HepG2 (cell line): ENCODE results near the gene C6orf62. TPM values are rescaled to one million over a fixed set of nuclear protein-coding genes. Genes with fewer than 3 reads are reported as not detected.

ENCODE experiments used
- ATF2 ChIP-seq: sonication (generic); formaldehyde crosslinking; IDR thresholded peaks from 2 replicates; pipeline ENCODE4 v1.4.0; 2020; ENCODE audit warnings: missing genetic modification reagents
- DRAP1 ChIP-seq: IDR thresholded peaks from 2 replicates; pipeline ENCODE4 v1.6.1; 2016; ENCODE audit warnings: missing genetic modification reagents, missing compliant biosample characterization
- HNF4A ChIP-seq: sonication (generic); formaldehyde crosslinking; IDR thresholded peaks from 2 replicates; pipeline ENCODE4 v1.4.0; 2020; ENCODE audit warnings: missing genetic modification reagents
- MED1 ChIP-seq: sonication (generic); formaldehyde crosslinking; IDR thresholded peaks from 2 replicates; pipeline ENCODE4 v1.4.0; 2020; ENCODE audit warnings: missing genetic modification reagents
- NFIC ChIP-seq: IDR thresholded peaks from 2 replicates; pipeline ENCODE4 v1.6.1; 2012; ENCODE audit warnings: mild to moderate bottlenecking, low read length, inconsistent platforms
- NFYC ChIP-seq: IDR thresholded peaks from 2 replicates; pipeline ENCODE4 v1.6.1; 2016; ENCODE audit warnings: missing genetic modification reagents, missing compliant biosample characterization
- POLR2A ChIP-seq, 2 experiments: IDR thresholded peaks; 2 replicates each; pipeline ENCODE4 v1.6.1; 2011; ENCODE audit warnings: low read depth in 2 of 2, low read length in 2 of 2, mild to moderate bottlenecking in 1 of 2, moderate library complexity in 1 of 2; ENCODE audit not compliant: insufficient read depth in 1 of 2
- POLR2G ChIP-seq: fragments of 200-400 bp; formaldehyde crosslinking; IDR thresholded peaks from 2 replicates; pipeline ENCODE4 v1.6.1; 2018; ENCODE audit warnings: mild to moderate bottlenecking, low read depth, low read length, moderate library complexity
- SIN3A ChIP-seq: IDR thresholded peaks from 2 replicates; pipeline ENCODE4 v1.6.1; 2011; ENCODE audit warnings: low read depth, mild to moderate bottlenecking, control low read depth, low read length, borderline replicate concordance
- TAF1 ChIP-seq: sonication (generic); formaldehyde crosslinking; IDR thresholded peaks from 2 replicates; pipeline ENCODE4 v1.4.0; 2020; ENCODE audit warnings: missing genetic modification reagents
- TOPORS ChIP-seq: sonication (generic); formaldehyde crosslinking; IDR thresholded peaks from 2 replicates; pipeline ENCODE4 v1.8.0; 2023; ENCODE audit warnings: mild to moderate bottlenecking, missing genetic modification reagents
- ZBTB26 ChIP-seq: IDR thresholded peaks from 2 replicates; pipeline ENCODE4 v1.6.1; 2016; ENCODE audit warnings: missing compliant biosample characterization, missing genetic modification reagents, borderline replicate concordance
- ZBTB38 ChIP-seq: sonication (generic); formaldehyde crosslinking; IDR thresholded peaks from 2 replicates; pipeline ENCODE4 v1.5.1; 2020; ENCODE audit warnings: mild to moderate bottlenecking, missing genetic modification reagents
- ZBTB4 ChIP-seq: sonication (generic); formaldehyde crosslinking; IDR thresholded peaks from 2 replicates; pipeline ENCODE4 v1.4.0; 2020; ENCODE audit warnings: missing genetic modification reagents, mild to moderate bottlenecking, borderline replicate concordance
- ZC3H4 ChIP-seq: sonication (generic); formaldehyde crosslinking; IDR thresholded peaks from 2 replicates; pipeline ENCODE4 v1.4.0; 2020; ENCODE audit warnings: missing genetic modification reagents, borderline replicate concordance
- ZNF891 ChIP-seq: sonication (generic); formaldehyde crosslinking; IDR thresholded peaks from 2 replicates; pipeline ENCODE4 v1.5.0; 2020; ENCODE audit warnings: mild to moderate bottlenecking, missing genetic modification reagents
- ZXDC ChIP-seq: sonication (generic); formaldehyde crosslinking; IDR thresholded peaks from 2 replicates; pipeline ENCODE4 v1.5.0; 2020; ENCODE audit warnings: mild to moderate bottlenecking, missing genetic modification reagents
- polyA plus RNA-seq, 8 experiments: library from polyadenylated mRNA; depleted of rRNA in 3 of 8; stranded (reverse) in 7 of 8; unstranded in 1 of 8; fragments of >200 nt; fragmentation: Illumina TruSeq in 4 of 8; extraction: Trizol in 4 of 8; gene quantifications; 2 replicates each; pipeline versions ENCODE4 v1.2.1 to v1.2.3, GENCODE V29; 2011 to 2016; ENCODE audit warnings: low read depth in 4 of 8, missing spikeins in 1 of 8, mixed read lengths in 1 of 8; ENCODE audit not compliant: insufficient read depth in 1 of 8
- total RNA-seq, 5 experiments: library from RNA; depleted of rRNA; stranded (reverse); fragments of >200 nt; fragmentation: Illumina TruSeq; extraction: Trizol; gene quantifications; 2 replicates each; pipeline ENCODE4 v1.2.3, GENCODE V29; 2016; ENCODE audit warnings: low read depth in 1 of 5

The C6orf62 gene
- total and polyA plus RNA-seq, 2 of the 13 experiments (the other 11 are each of a cell fraction or from before 2014, with no cell fraction given), result 54.8 to 90.4 TPM

- TF ChIP-seq ZBTB4 (peak; percentile 46; the same call in 1 of the 2 replicates), POLR2A (IDR thresholded peaks at IDR 0.05; ENCODE audit: insufficient read depth in 1 of 2, low read depth in 2 of 2, low read length in 2 of 2) (peak; percentile 40 to 68; a peak in 3 of 4 replicates), ZBTB26 (CRISPR knock-in tag) (0 out of 2 replicates have a peak, but pooled peaks have one; percentile 2), ATF2 (CRISPR knock-in tag) (peak; percentile 35; the same call in 1 of the 2 replicates), TOPORS (0 out of 2 replicates have a peak, but pooled peaks have one; percentile 13), ZXDC (CRISPR knock-in tag) (peak; percentile 47; the same call in 1 of the 2 replicates), POLR2G (peak; percentile 24; the same call in 1 of the 2 replicates), DRAP1 (CRISPR knock-in tag) (peak; percentile 28; the same call in 1 of the 2 replicates), TAF1 (peak; percentile 31; the same call in 1 of the 2 replicates), ZBTB38 (CRISPR knock-in tag) (0 out of 2 replicates have a peak, but pooled peaks have one; percentile 15), ZC3H4 (CRISPR knock-in tag) (peak; percentile 88; the same call in 1 of the 2 replicates), NFYC (CRISPR knock-in tag) (peak; percentile 76), MED1 (CRISPR knock-in tag) (peak; percentile 6; the same call in 1 of the 2 replicates), NFIC (peak; percentile 30; the same call in 1 of the 2 replicates), SIN3A (0 out of 2 replicates have a peak, but pooled peaks have one; percentile 41), HNF4A (CRISPR knock-in tag) (0 out of 2 replicates have a peak, but pooled peaks have one; percentile 2), ZNF891 (CRISPR knock-in tag) (peak; percentile 16; the same call in 1 of the 2 replicates)
Measured at GRCh38 chr6:24764833-24765828, 46.2 kb upstream of the C6orf62 start (continued).
